ENCODE data around the gene TERC. TPM values are rescaled to one million over a fixed set of nuclear protein-coding genes. Genes with fewer than 3 reads are reported as not detected.
"Not testable (repeated sequence)": the region's sequence is repeated elsewhere in the genome, so short reads cannot be mapped to it uniquely, and the experiment has no call there.

TERC gene
- total and polyA plus RNA-seq, 9 donors, result 2.4 to 467 (median 5.2) TPM; not detected in 2

DNA sequence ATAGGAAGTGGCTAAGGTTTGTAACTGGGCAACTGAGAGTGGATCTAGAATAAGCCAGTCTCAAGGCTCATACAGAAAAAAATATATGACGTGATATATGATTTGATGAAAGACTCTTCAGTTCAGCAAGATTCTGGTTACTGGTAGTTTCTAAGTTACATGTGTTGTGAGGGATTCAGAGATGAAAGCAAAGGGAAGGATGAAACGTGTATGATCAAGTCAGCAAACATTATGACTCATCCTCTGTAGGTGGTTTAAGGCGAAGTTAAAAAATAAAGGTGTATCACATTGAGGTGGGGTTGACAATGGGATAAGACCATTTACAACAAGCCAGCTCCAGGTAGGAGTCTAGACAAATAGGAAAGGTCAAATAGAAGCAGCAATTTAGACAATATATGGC, 16.2 kb downstream of the TERC start:
- Histone ChIP-seq H3K4me1 (ENCODE audit: insufficient read depth) (no peaks in the 10 kb centered on the region), H3K9me3 (no peaks in the 10 kb centered on the region), H3K27me3 (no peaks in the 10 kb centered on the region), H3K27ac (no peak overlapping the region), H3K4me3 (no peak overlapping the region), H3K36me3 (no peaks in the 10 kb centered on the region)
- no peak for DNase-seq
- WGBS, 3 donors, result 67 to 77% (median 71%) methylated on average over 3 of the region's 3 CpGs
- TF ChIP-seq CTCF (IDR thresholded peaks at IDR 0.05), result no peak
- TF ChIP-seq POLR2A (IDR thresholded peaks at IDR 0.05), result no peak
- TF ChIP-seq EP300 (IDR thresholded peaks at IDR 0.05), result no peak
- intact Hi-C loops (cut with DNase I), result loop anchor here in 2 of 4 donors (5.0 to 10.0 kb wide), 3 partner anchors 84 to 604 kb away; partner anchors contain the start of gene MECOM (in 1 of the 2)

- Histone ChIP-seq H3K27ac (no peak overlapping the region), H3K4me1 (ENCODE audit: insufficient read depth) (no peaks in the 10 kb centered on the region), H3K27me3 (no peaks in the 10 kb centered on the region), H3K4me3 (no peak overlapping the region), H3K9me3 (no peaks in the 10 kb centered on the region), H3K36me3 (no peaks in the 10 kb centered on the region)
- WGBS, 3 donors, result 59 to 70% (median 62%) methylated on average over 6 of the region's 6 CpGs
- intact Hi-C loops (cut with DNase I), result loop anchor here in 2 of 4 donors (5.0 to 10.0 kb wide), 3 partner anchors 82 to 602 kb away; partner anchors contain the start of gene MECOM (in 1 of the 2)
- no peak for DNase-seq
- TF ChIP-seq POLR2A (IDR thresholded peaks at IDR 0.05) (no peak), EP300 (IDR thresholded peaks at IDR 0.05) (no peak), CTCF (IDR thresholded peaks at IDR 0.05) (no peak)
Observed at GRCh38 chr3:169746924-169747323, 17.9 kb downstream of the TERC start.

DNA sequence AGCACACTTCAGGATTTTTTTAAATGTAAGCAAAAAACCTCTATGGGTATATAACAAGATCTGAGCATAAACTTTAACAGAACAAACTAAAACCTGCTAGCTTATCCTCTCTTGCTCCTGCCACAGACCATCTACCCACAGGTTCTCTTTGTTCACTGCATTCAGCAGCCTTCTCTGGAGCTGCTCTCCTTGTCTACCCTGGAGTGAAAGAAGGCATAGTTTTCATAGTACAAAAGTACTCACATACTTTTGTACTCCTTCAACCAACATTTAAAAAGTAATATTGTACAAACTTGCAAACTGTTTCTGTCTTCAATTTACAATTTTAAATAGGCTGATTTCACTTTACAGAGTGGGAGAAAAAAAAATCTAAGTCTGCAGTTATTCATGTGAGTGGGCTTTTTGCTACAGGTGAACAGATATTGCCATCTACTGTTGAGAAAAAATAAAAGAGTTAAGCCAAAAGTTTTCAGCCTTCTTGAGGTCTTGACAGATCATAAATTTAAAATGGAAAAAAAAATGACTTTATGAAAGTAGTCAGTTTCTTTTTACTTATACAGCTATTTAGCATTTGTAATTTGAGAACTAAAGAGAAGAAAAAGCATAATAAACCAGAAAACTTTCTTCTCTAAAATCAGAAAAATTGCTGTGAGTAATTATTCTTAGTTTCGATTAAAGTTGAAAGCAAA, 20.4 kb downstream of the TERC start:
- no peak overlapping the region for H3K27ac ChIP-seq
- H3K4me1 ChIP-seq (ENCODE audit: insufficient read depth), result no peaks in the 10 kb centered on the region
- no peaks in the 10 kb centered on the region for H3K36me3 ChIP-seq
- H3K27me3 ChIP-seq, result no peaks in the 10 kb centered on the region
- TF ChIP-seq EP300 (IDR thresholded peaks at IDR 0.05), result no peak
- no peak for TF ChIP-seq POLR2A (IDR thresholded peaks at IDR 0.05)
- TF ChIP-seq CTCF (IDR thresholded peaks at IDR 0.05), result peak in 2 of 3 donors; percentile 12 to 28
- DNase-seq, result no peak
- WGBS, 3 donors, result 0 to 75% (median 25%) methylated on average over 1 of the region's 1 CpG
- intact Hi-C loops (cut with DNase I), result loop anchor here in 2 of 4 donors (5.0 to 10.0 kb wide), 3 partner anchors 80 to 600 kb away; partner anchors contain the start of gene MECOM (in 1 of the 2)
- no peak overlapping the region for H3K4me3 ChIP-seq
- no peaks in the 10 kb centered on the region for H3K9me3 ChIP-seq

- H3K4me3 ChIP-seq, result no peak overlapping the region
- intact Hi-C loops (cut with DNase I), result no loop called here
- WGBS, 3 donors, result 42 to 50% (median 48%) methylated on average over 2 of the region's 2 CpGs
- TF ChIP-seq CTCF (IDR thresholded peaks at IDR 0.05) (no peak), EP300 (IDR thresholded peaks at IDR 0.05) (no peak), POLR2A (IDR thresholded peaks at IDR 0.05) (no peak)
- H3K27ac ChIP-seq, result no peak overlapping the region
- H3K27me3 ChIP-seq, result no peaks in the 10 kb centered on the region
- no peak for DNase-seq
- H3K36me3 ChIP-seq, result no peaks in the 10 kb centered on the region
- H3K4me1 ChIP-seq (ENCODE audit: insufficient read depth), result no peaks in the 10 kb centered on the region
- H3K9me3 ChIP-seq, result no peaks in the 10 kb centered on the region
Observed at GRCh38 chr3:169739067-169739466, 25.8 kb downstream of the TERC start.

DNA sequence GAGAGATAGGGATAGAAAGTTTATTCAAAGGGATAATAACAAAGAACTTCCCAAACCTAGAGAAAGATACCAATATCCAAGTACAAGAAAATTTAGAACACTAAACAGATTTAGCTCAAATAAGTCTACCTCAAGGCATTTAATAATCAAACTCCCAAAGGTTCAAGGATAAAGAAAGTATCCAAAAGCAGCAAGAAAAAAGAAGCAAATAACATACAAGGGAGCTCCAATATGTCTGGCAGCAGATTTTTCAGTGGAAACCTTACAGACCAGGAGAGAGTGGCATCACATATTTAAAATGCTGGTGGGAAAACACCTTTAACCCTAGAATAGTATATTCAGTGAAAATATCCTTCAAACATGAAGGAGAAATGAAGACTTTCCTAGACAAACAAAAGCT, 33.0 kb downstream of the TERC start:
- H3K4me1 ChIP-seq (ENCODE audit: insufficient read depth); H3K27ac ChIP-seq; H3K36me3 ChIP-seq; H3K4me3 ChIP-seq; H3K9me3 ChIP-seq; intact Hi-C loops (cut with DNase I); H3K27me3 ChIP-seq; DNase-seq: not testable (repeated sequence)

All from ovary (tissue), 9 donors.